MM.1S (cell line): ENCODE results near the gene EN2.

ENCODE experiments used
- DNase-seq: peaks from one replicate; pipeline ENCODE4 v3.0.0-alpha.2; 2015
- H2AFZ ChIP-seq: fragments of 300-600 bp; sonication (generic); 2 replicates; pipeline ENCODE4 v1.6.0; 2016; ENCODE audit warnings: antibody characterized with exemption, low read length
- H3F3A ChIP-seq: fragments of 300-600 bp; sonication (generic); 2 replicates; pipeline ENCODE4 v1.6.1; 2016; ENCODE audit warnings: mild to moderate bottlenecking, antibody characterized with exemption, low read length, moderate library complexity, mixed read lengths; ENCODE audit not compliant: insufficient read depth
- H3K27ac ChIP-seq: fragments of 300-600 bp; sonication (generic); 2 replicates; pipeline ENCODE4 v1.5.1; 2016; ENCODE audit warnings: mild to moderate bottlenecking, low read length
- H3K27me3 ChIP-seq: fragments of 300-600 bp; sonication (generic); replicated peaks from 2 replicates; pipeline ENCODE4 v1.6.0; 2016; ENCODE audit warnings: low read length; ENCODE audit not compliant: insufficient read depth
- H3K36me3 ChIP-seq: fragments of 300-600 bp; sonication (generic); replicated peaks from 2 replicates; pipeline ENCODE4 v1.6.1; 2016; ENCODE audit warnings: mild to moderate bottlenecking, low read length, mixed read lengths; ENCODE audit not compliant: insufficient read depth
- H3K4me1 ChIP-seq: fragments of 300-600 bp; sonication (generic); 2 replicates; pipeline ENCODE4 v1.6.1; 2016; ENCODE audit warnings: low read length, mixed read lengths
- H3K4me2 ChIP-seq: fragments of 300-600 bp; sonication (generic); 2 replicates; pipeline ENCODE4 v1.6.0; 2016; ENCODE audit warnings: low read depth, low read length
- H3K4me3 ChIP-seq: fragments of 300-600 bp; sonication (generic); 2 replicates; pipeline ENCODE4 v1.5.1; 2016; ENCODE audit warnings: low read length, mixed read lengths
- H3K79me2 ChIP-seq: fragments of 300-600 bp; sonication (generic); 2 replicates; pipeline ENCODE4 v1.6.1; 2016; ENCODE audit warnings: mixed run types, low read length, mixed read lengths
- H3K9ac ChIP-seq: fragments of 300-600 bp; sonication (generic); 2 replicates; pipeline ENCODE4 v1.6.1; 2016; ENCODE audit warnings: low read length, mixed read lengths
- H3K9me2 ChIP-seq: fragments of 300-600 bp; sonication (generic); replicated peaks from 2 replicates; pipeline ENCODE4 v1.6.1; 2016; ENCODE audit warnings: mild to moderate bottlenecking, low read length, mixed read lengths; ENCODE audit not compliant: insufficient read depth
- H3K9me3 ChIP-seq: fragments of 300-600 bp; sonication (generic); replicated peaks from 2 replicates; pipeline ENCODE4 v1.6.1; 2016; ENCODE audit warnings: mild to moderate bottlenecking, low read length, mixed read lengths; ENCODE audit not compliant: insufficient read depth
- H4K20me1 ChIP-seq: fragments of 300-600 bp; sonication (generic); 2 replicates; pipeline ENCODE4 v1.6.1; 2016; ENCODE audit warnings: mild to moderate bottlenecking, low read length, moderate library complexity, mixed read lengths; ENCODE audit not compliant: insufficient read depth
- CTCF ChIP-seq: fragments of 300-600 bp; sonication (generic); IDR thresholded peaks from 2 replicates; pipeline ENCODE4 v1.5.1; 2016; ENCODE audit warnings: antibody characterized with exemption, low read length, mixed read lengths
- EZH2 ChIP-seq: fragments of 300-600 bp; sonication (generic); optimal IDR thresholded peaks from 2 replicates; pipeline ENCODE3; 2017; ENCODE audit warnings: low read depth, mild to moderate bottlenecking, antibody characterized with exemption, low read length, mixed read lengths
- EZH2phosphoT487 ChIP-seq: fragments of 300-600 bp; sonication (generic); IDR thresholded peaks from 2 replicates; pipeline ENCODE4 v1.6.1; 2018; ENCODE audit warnings: antibody characterized with exemption, low read length

EN2 gene

GRCh38 chr7:155477476-155477875 is 19.5 kb downstream of the EN2 start:
- Histone ChIP-seq H4K20me1 (no peaks in the 10 kb centered on the region), H3K4me1 (peaks cover 17% of the 10 kb centered on the region), H3K9ac (no peak overlapping the region), H3K27ac (no peak overlapping the region), H3K27me3 (peaks cover 58% of the 10 kb centered on the region), H3F3A (no peaks in the 10 kb centered on the region), H3K79me2 (no peaks in the 10 kb centered on the region), H3K9me2 (no peaks in the 10 kb centered on the region), H3K36me3 (no peaks in the 10 kb centered on the region), H2AFZ (no peak overlapping the region), H3K4me3 (no peak overlapping the region), H3K9me3 (no peaks in the 10 kb centered on the region), H3K4me2 (peak overlapping the region; percentile 15; the same call in 1 of the 2 replicates)
- peak; percentile 75 for DNase-seq
- TF ChIP-seq EZH2phosphoT487 (no peak), CTCF (no peak), EZH2 (no peak)

DNA sequence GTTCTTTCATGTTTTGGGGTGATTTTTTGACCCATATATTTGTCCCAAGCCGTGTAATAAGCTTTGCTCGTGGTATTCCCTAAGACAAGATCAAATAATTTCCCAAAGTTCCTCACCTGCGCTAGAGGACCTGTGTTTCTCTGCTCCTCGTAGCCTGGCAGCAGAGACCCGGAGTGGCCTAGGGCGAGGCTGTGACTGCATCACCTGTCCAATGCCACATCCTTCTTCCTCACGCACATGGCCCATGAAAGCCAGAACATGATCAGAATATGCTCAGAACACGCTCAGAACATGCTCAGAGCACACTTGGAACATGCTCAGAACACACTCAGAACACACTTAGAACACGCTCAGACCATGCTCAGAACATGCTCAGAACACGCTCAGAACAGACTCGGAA is 23.8 kb downstream of the EN2 start:
- Histone ChIP-seq H3K9me3 (no peaks in the 10 kb centered on the region), H3K4me2 (no peak overlapping the region), H3K4me1 (peaks cover 26% of the 10 kb centered on the region), H3K36me3 (no peaks in the 10 kb centered on the region), H3K4me3 (no peak overlapping the region), H3K9ac (no peak overlapping the region), H3K9me2 (no peaks in the 10 kb centered on the region), H3K27me3 (0 out of 2 replicates have a peak, but pooled peaks cover 18% of the 10 kb centered on the region), H2AFZ (no peak overlapping the region), H3F3A (no peaks in the 10 kb centered on the region), H4K20me1 (no peaks in the 10 kb centered on the region), H3K79me2 (no peaks in the 10 kb centered on the region), H3K27ac (no peak overlapping the region)
- TF ChIP-seq EZH2phosphoT487 (no peak), CTCF (no peak), EZH2 (no peak)
- DNase-seq: no peak

DNA sequence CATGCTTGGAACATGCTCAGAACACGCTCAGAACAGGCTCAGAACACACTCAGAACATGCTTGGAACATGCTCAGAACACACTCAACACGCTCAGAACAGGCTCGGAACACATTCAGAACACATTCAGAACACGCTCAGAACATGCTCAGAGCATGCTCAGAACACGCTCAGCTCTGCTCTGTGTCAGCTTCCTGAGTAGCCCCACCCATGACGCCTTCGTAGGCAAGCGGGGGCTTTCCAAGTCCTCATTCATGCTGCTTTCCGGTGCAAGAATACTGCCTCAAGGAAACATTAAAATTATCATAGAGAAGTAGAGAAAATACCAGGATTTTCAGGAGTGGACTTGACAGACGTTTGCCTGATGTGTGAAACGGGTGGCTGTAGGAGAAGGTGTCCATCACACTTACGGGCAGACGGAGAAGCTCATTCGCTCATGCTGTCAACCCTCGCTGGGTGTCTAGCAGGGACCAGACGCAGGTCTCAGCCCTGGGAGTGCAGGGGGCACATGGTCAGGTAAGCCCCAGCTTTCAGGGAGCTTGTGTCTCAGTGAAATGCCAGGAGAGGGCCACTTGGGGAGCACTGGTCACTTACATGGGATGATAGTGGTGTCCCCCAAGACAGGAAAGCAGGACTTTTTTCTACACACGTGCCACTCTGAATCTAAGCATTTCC is 24.7 kb downstream of the EN2 start:
- Histone ChIP-seq H3K9ac (no peak overlapping the region), H3K4me2 (peak overlapping the region; percentile 68), H3K4me1 (peaks cover 22% of the 10 kb centered on the region), H4K20me1 (no peaks in the 10 kb centered on the region), H3K9me2 (no peaks in the 10 kb centered on the region), H3K4me3 (peak overlapping the region; percentile 10; the same call in 1 of the 2 replicates), H3F3A (no peaks in the 10 kb centered on the region), H2AFZ (peak overlapping the region; percentile 20), H3K27ac (no peak overlapping the region), H3K9me3 (no peaks in the 10 kb centered on the region), H3K79me2 (no peaks in the 10 kb centered on the region), H3K36me3 (no peaks in the 10 kb centered on the region), H3K27me3 (0 out of 2 replicates have a peak, but pooled peaks cover 17% of the 10 kb centered on the region)
- DNase-seq: peak; percentile 78
- TF ChIP-seq EZH2 (no peak), EZH2phosphoT487 (no peak), CTCF (no peak)
